ENCODE data around the gene GATAD2A. TPM values are rescaled to one million over a fixed set of nuclear protein-coding genes. Genes with fewer than 3 reads are reported as not detected.

The GATAD2A gene
- total RNA-seq, 2 experiments from 2014 or later, result 91.2 to 100 TPM

GRCh38 chr19:19485161-19485997, 79.9 kb downstream of the GATAD2A start:
- CTCF ChIA-PET, result no interaction called here
- H3K4me1 Mint-ChIP-seq (ENCODE audit: low read depth), result peaks cover 71% of the 10 kb centered on the region
- H3K9me3 Mint-ChIP-seq, result no peaks in the 10 kb centered on the region
- H3K4me3 Mint-ChIP-seq, result no peak overlapping the region
- intact Hi-C loops (cut with micrococcal nuclease), result no loop called here
- DNase-seq, result no peak
- H3K36me3 Mint-ChIP-seq (ENCODE audit: low read depth), result peaks cover 8% of the 10 kb centered on the region
- H3K27me3 Mint-ChIP-seq (ENCODE audit: low read depth), result no peaks in the 10 kb centered on the region
- H3K27ac Mint-ChIP-seq, result peak overlapping the region; percentile 57

- Mint-ChIP-seq H3K36me3 (ENCODE audit: low read depth) (peaks cover 8% of the 10 kb centered on the region), H3K27ac (peak overlapping the region; percentile 57), H3K4me3 (no peak overlapping the region), H3K9me3 (no peaks in the 10 kb centered on the region), H3K27me3 (ENCODE audit: low read depth) (no peaks in the 10 kb centered on the region), H3K4me1 (ENCODE audit: low read depth) (peaks cover 70% of the 10 kb centered on the region)
- CTCF ChIA-PET, result no interaction called here
- intact Hi-C loops (cut with micrococcal nuclease), result no loop called here
- DNase-seq, result no peak
These were observed 80.5 kb downstream of the GATAD2A start for GRCh38 chr19:19485998-19486290.

GRCh38 chr19:19486343-19487076, 81.0 kb downstream of the GATAD2A start:
- DNase-seq, result no peak
- no peaks in the 10 kb centered on the region for H3K9me3 Mint-ChIP-seq
- H3K27me3 Mint-ChIP-seq (ENCODE audit: low read depth), result no peaks in the 10 kb centered on the region
- peak overlapping the region; percentile 70 for H3K27ac Mint-ChIP-seq
- H3K36me3 Mint-ChIP-seq (ENCODE audit: low read depth), result peaks cover 7% of the 10 kb centered on the region
- intact Hi-C loops (cut with micrococcal nuclease), result no loop called here
- CTCF ChIA-PET, result no interaction called here
- H3K4me3 Mint-ChIP-seq, result no peak overlapping the region
- peaks cover 66% of the 10 kb centered on the region for H3K4me1 Mint-ChIP-seq (ENCODE audit: low read depth)

- Mint-ChIP-seq H3K27me3 (ENCODE audit: low read depth) (no peaks in the 10 kb centered on the region), H3K4me1 (ENCODE audit: low read depth) (peaks cover 62% of the 10 kb centered on the region), H3K9me3 (no peaks in the 10 kb centered on the region), H3K36me3 (ENCODE audit: low read depth) (peaks cover 6% of the 10 kb centered on the region), H3K27ac (peak overlapping the region; percentile 96), H3K4me3 (no peak overlapping the region)
- intact Hi-C loops (cut with micrococcal nuclease), result no loop called here
- no peak for DNase-seq
- CTCF ChIA-PET, result interaction anchor here (6.6 kb wide), 1 partner anchor 122 kb away, joined by 162 read pairs; no protein-coding TSS in a partner anchor
These were observed 81.8 kb downstream of the GATAD2A start for GRCh38 chr19:19487077-19487949.

DNA sequence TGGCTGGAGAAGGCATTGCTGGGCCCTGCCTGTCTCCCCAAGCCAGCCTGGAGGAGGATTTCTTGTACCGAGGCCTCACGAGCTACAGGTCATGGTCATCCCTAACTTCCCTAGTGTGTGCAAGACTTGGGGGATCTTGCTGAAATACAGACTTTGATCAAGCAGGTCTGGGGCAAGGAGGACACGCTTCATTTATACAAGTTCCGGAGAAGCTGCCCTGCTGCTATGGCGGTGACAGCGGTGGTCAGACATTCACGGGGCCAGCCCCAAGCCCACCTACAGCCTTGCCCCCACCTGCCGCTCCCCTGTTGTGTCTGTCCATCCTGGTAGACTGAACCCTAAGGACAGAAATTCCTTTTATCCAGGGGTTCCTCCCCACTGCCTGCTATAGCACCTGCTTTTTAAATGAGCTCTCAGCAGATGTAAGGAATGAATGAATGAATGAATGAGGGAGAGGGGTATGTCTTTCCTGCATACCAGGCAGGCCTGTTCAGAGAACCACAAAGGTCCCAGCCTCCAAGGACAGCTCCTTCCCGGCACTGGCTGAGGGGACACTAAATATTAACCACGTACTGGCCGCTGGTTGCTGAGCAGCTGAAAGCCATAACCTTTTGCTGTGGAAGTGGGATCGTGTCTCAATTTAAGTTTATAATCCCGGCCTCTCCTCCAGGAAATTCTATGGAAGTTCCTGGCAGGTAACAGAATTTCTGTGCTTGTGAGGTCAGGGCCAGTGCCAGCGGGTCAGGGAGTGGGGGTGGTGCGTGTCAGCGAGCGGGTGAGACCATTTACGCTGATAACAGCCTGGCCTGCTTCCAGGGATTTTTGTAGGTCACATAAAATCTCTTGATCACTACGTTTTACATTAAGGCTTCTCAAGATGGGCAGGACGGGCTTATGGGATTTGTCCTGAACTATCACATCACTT, 82.7 kb downstream of the GATAD2A start:
- CTCF ChIA-PET, result interaction anchor here (0.6 to 6.6 kb wide), 8 partner anchors 12 to 123 kb away, joined by 3 to 162 read pairs (median 4); partner anchors contain the start of gene GATAD2A
- Mint-ChIP-seq H3K27ac (peak overlapping the region; percentile 96), H3K27me3 (ENCODE audit: low read depth) (no peaks in the 10 kb centered on the region), H3K9me3 (no peaks in the 10 kb centered on the region), H3K4me3 (peak overlapping the region; percentile 46), H3K36me3 (ENCODE audit: low read depth) (peaks cover 5% of the 10 kb centered on the region), H3K4me1 (ENCODE audit: low read depth) (peaks cover 57% of the 10 kb centered on the region)
- no peak for DNase-seq
- intact Hi-C loops (cut with micrococcal nuclease), result no loop called here

DNA sequence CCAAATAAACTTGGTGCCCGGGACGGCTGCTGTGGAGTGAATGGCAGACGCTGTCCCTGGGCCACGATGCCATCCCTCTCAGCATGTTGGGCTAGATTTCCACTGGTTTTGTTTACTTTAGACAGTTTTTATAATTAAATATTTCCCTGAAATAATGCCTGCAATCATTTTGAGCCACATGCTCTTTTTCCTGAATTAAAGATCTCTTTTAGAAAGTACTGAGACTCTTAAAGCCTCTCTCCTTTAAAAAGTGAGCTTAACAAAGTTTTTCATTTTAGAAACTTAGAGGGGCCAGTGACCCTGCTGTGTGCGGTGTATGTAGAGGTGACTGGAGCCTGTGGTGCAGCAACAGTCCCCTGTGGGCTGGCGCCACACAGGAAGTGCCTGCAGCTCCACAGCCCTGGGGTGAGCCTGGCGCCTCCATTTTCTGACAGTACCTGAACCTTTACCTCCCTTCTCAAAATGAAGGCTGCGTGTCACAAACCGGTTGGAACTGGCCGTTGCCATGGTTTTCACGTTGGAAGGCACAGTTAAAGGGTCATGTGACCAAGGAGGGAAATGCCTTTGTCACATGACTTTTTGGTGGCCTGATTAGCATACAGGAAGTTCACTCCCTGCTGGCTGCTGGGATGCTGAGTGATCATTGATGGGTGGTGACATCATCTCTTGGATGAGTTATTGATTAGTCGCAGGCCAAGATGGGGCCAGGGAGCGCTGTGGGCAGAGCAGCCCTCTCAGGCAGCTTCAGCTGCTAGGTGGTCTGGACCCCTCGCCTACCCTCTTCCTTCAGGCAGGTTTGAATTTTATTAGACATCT, 83.6 kb downstream of the GATAD2A start:
- Mint-ChIP-seq H3K4me3 (peak overlapping the region; percentile 46), H3K4me1 (ENCODE audit: low read depth) (peaks cover 53% of the 10 kb centered on the region), H3K27ac (peak overlapping the region; percentile 96), H3K36me3 (ENCODE audit: low read depth) (peaks cover 4% of the 10 kb centered on the region), H3K27me3 (ENCODE audit: low read depth) (no peaks in the 10 kb centered on the region), H3K9me3 (no peaks in the 10 kb centered on the region)
- CTCF ChIA-PET, result interaction anchor here (0.8 to 6.6 kb wide), 15 partner anchors 9 to 124 kb away, joined by 3 to 162 read pairs (median 6); partner anchors contain the start of gene GATAD2A
- DNase-seq, result peak; percentile 97
- intact Hi-C loops (cut with micrococcal nuclease), result loop anchor here (1.0 kb wide), 7 partner anchors 27 to 426 kb away; partner anchors contain the start of genes BORCS8, GATAD2A, MAU2 and NDUFA13

DNA sequence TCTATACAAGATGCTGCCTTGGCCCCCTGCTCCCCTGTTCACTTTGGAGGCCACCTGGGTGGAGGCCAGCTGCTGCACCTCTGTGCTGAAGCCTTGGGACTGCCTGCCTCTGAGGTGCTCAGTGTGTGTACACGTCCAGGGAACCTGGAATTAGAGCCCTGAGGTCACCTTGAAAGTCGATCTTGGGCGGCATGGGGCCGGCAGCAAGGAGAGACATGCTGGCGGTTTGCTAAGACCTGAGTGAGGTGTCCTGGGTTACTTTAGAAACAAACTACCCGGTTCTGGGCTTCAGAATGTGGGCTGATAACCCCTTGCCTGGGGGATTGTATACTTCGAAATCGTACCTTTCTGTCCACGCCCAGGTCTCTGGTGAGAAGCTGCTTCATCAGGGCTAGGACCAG, 84.3 kb downstream of the GATAD2A start:
- intact Hi-C loops (cut with micrococcal nuclease), result loop anchor here (1.0 kb wide), 10 partner anchors 26 to 427 kb away; partner anchors contain the start of genes BORCS8, GATAD2A, MAU2 and NDUFA13
- Mint-ChIP-seq H3K27me3 (ENCODE audit: low read depth) (no peaks in the 10 kb centered on the region), H3K9me3 (no peaks in the 10 kb centered on the region), H3K36me3 (ENCODE audit: low read depth) (peaks cover 9% of the 10 kb centered on the region), H3K4me1 (ENCODE audit: low read depth) (peaks cover 50% of the 10 kb centered on the region), H3K4me3 (no peak overlapping the region), H3K27ac (peak overlapping the region; percentile 96)
- DNase-seq, result peak; percentile 21
- CTCF ChIA-PET, result interaction anchor here (0.7 to 6.6 kb wide), 23 partner anchors 9 to 305 kb away, joined by 3 to 162 read pairs (median 5); partner anchors contain the start of gene GATAD2A

DNA sequence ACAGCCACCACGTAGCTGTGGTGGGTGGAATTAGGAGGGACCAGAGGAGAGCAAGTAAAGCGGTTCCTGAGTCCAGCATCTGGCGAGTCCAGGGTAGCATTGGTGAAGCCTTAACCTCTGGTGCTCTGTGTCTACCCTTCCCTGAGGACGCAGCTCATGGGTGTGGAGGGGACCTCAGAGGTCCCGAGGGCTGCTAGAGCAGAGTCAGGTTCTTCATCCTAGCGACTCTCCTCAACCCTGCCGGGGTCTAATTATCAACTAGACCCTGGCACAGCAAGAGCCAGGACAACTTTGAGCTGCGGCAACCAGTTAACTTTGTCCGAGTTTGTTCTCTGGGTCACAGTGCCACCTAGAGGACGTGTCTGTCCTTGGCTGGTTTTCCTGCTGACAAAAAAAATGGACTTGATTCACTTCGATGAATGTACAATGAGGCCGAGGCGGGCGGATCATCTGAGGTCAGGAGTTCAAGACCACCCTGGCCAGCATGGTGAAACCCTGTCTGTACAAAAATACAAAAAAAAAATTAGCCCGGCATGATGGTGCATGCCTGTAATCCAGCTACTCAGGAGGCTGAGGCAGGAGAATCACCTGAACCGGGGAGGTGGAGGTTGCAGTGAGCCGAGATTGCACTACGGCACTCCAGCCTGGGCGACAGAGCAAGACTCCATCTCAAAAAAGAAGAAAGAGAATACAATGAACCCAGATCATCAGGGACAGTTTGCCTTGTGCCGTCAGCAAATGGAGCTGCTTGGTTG, 84.9 kb downstream of the GATAD2A start:
- H3K4me1 Mint-ChIP-seq (ENCODE audit: low read depth), result peaks cover 46% of the 10 kb centered on the region
- H3K9me3 Mint-ChIP-seq, result no peaks in the 10 kb centered on the region
- no peaks in the 10 kb centered on the region for H3K27me3 Mint-ChIP-seq (ENCODE audit: low read depth)
- peak; percentile 93 for DNase-seq
- CTCF ChIA-PET, result interaction anchor here (0.7 to 6.6 kb wide), 30 partner anchors 9 to 306 kb away, joined by 3 to 162 read pairs (median 4); partner anchors contain the start of gene GATAD2A
- peaks cover 11% of the 10 kb centered on the region for H3K36me3 Mint-ChIP-seq (ENCODE audit: low read depth)
- intact Hi-C loops (cut with micrococcal nuclease), result loop anchor here (1.0 kb wide), 3 partner anchors 124 to 344 kb away; no protein-coding TSS in a partner anchor
- peak overlapping the region; percentile 96 for H3K27ac Mint-ChIP-seq
- no peak overlapping the region for H3K4me3 Mint-ChIP-seq

GRCh38 chr19:19491321-19492025, 86.0 kb downstream of the GATAD2A start:
- peaks cover 44% of the 10 kb centered on the region for H3K4me1 Mint-ChIP-seq (ENCODE audit: low read depth)
- intact Hi-C loops (cut with micrococcal nuclease), result no loop called here
- no peak overlapping the region for H3K27ac Mint-ChIP-seq
- DNase-seq, result no peak
- CTCF ChIA-PET, result interaction anchor here (0.7 to 6.6 kb wide), 12 partner anchors 16 to 267 kb away, joined by 3 to 162 read pairs (median 4); partner anchors contain the start of gene GATAD2A
- no peaks in the 10 kb centered on the region for H3K27me3 Mint-ChIP-seq (ENCODE audit: low read depth)
- peaks cover 12% of the 10 kb centered on the region for H3K36me3 Mint-ChIP-seq (ENCODE audit: low read depth)
- no peak overlapping the region for H3K4me3 Mint-ChIP-seq
- no peaks in the 10 kb centered on the region for H3K9me3 Mint-ChIP-seq

Measured in activated naive CD4-positive, alpha-beta T cell treated with anti-CD3 and anti-CD28 coated beads for 36 hours (primary cell).